HepG2 (cell line): ENCODE measurements around the gene CTIF.

Source experiments
- CAMTA2 ChIP-seq: sonication (generic); formaldehyde crosslinking; IDR thresholded peaks from 2 replicates; pipeline ENCODE4 v1.4.0; 2020; ENCODE audit warnings: mild to moderate bottlenecking, missing genetic modification reagents, borderline replicate concordance
- EP300 ChIP-seq, 3 experiments: sonication (generic) in 1 of 3; formaldehyde crosslinking in 1 of 3; IDR thresholded peaks; 2 replicates each; pipeline versions ENCODE4 v1.5.1 to v1.6.1; 2011 to 2020; ENCODE audit warnings: low read depth in 2 of 3, low read length in 2 of 3, borderline replicate concordance in 1 of 3, improper control_type of control experiment in 1 of 3, mild to moderate bottlenecking in 1 of 3, missing genetic modification reagents in 1 of 3, moderate library complexity in 1 of 3
- ESRRA ChIP-seq: sonication (generic); formaldehyde crosslinking; IDR thresholded peaks from 2 replicates; pipeline ENCODE4 v1.5.1; 2020; ENCODE audit warnings: mild to moderate bottlenecking, low read depth, missing genetic modification reagents
- RFXAP ChIP-seq: sonication (generic); formaldehyde crosslinking; IDR thresholded peaks from 2 replicates; pipeline ENCODE4 v1.4.0; 2020; ENCODE audit warnings: missing genetic modification reagents, borderline replicate concordance
- TF ChIP-seq, protein P1 (sequence below): sonication (generic); formaldehyde crosslinking; IDR thresholded peaks from 2 replicates; pipeline ENCODE4 v1.5.0; 2020; ENCODE audit warnings: mild to moderate bottlenecking, missing genetic modification reagents, moderate library complexity
- TF ChIP-seq, protein P2 (sequence below): IDR thresholded peaks from 2 replicates; pipeline ENCODE4 v1.6.1; 2016
- TF ChIP-seq, protein P3 (sequence below): sonication (generic); formaldehyde crosslinking; IDR thresholded peaks from one replicate; pipeline ENCODE4 v1.5.1; 2020; ENCODE audit warnings: mild to moderate bottlenecking, missing genetic modification reagents; ENCODE audit errors: not compliant biosample characterization

DNA sequence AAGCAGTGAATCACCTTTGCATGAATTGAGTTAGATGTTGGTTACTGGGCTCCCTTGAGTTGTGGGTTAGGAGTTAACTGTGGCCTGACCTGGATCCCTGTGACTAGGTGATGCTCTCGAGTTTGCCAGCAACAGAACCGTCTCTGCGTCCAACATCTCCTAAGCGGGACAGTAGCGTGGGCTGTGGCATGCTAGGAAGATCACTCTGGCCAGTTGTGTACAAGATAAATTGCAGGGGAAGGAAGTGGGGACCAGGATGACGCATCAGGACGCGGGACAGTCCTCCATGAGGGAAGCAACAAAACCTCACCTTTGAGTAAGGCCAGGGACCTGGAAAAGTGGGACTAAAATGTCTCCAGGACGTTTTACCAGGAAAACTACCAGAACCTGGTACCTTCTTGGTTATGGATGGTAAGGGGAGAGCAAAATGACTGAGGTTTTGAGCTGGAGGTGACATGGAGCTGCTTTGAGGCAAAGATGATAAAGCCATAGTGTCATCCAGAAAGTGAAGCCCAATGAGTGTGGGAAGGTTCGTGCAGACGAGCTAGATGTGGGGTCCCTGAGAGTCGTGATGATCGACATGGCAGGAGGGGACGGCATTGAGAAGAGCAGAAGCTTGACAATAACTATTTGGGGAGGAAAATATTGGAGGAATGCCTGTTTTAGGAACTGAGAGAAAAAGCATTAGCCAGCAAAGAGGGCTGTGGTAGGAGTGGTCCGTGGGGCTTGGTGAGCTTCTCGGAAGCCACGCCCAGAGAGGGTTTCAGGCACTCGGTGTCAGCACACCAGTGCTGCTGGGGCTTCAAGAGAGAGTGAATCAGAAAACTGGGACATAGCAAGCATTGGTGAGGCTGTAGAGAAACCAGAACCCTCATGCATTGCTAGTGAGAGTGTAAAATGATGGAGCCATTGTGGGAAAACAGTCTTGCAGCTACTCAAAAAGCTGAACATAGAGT, 316.9 kb downstream of the CTIF start:
- TF ChIP-seq ESRRA (CRISPR knock-in tag) (no peak), CAMTA2 (CRISPR knock-in tag) (no peak), RFXAP (CRISPR knock-in tag) (no peak), EP300 (IDR thresholded peaks at IDR 0.05; ENCODE audit: low read depth in 2 of 2, low read length in 2 of 2) (no peak), EP300 (CRISPR knock-in tag; IDR thresholded peaks at IDR 0.05; ENCODE audit: borderline replicate concordance) (no peak)
- TF ChIP-seq, protein P1, sequence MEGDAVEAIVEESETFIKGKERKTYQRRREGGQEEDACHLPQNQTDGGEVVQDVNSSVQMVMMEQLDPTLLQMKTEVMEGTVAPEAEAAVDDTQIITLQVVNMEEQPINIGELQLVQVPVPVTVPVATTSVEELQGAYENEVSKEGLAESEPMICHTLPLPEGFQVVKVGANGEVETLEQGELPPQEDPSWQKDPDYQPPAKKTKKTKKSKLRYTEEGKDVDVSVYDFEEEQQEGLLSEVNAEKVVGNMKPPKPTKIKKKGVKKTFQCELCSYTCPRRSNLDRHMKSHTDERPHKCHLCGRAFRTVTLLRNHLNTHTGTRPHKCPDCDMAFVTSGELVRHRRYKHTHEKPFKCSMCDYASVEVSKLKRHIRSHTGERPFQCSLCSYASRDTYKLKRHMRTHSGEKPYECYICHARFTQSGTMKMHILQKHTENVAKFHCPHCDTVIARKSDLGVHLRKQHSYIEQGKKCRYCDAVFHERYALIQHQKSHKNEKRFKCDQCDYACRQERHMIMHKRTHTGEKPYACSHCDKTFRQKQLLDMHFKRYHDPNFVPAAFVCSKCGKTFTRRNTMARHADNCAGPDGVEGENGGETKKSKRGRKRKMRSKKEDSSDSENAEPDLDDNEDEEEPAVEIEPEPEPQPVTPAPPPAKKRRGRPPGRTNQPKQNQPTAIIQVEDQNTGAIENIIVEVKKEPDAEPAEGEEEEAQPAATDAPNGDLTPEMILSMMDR: no peak
- TF ChIP-seq, protein P2, sequence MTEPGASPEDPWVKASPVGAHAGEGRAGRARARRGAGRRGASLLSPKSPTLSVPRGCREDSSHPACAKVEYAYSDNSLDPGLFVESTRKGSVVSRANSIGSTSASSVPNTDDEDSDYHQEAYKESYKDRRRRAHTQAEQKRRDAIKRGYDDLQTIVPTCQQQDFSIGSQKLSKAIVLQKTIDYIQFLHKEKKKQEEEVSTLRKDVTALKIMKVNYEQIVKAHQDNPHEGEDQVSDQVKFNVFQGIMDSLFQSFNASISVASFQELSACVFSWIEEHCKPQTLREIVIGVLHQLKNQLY (CRISPR knock-in tag): no peak
- TF ChIP-seq, protein P3, sequence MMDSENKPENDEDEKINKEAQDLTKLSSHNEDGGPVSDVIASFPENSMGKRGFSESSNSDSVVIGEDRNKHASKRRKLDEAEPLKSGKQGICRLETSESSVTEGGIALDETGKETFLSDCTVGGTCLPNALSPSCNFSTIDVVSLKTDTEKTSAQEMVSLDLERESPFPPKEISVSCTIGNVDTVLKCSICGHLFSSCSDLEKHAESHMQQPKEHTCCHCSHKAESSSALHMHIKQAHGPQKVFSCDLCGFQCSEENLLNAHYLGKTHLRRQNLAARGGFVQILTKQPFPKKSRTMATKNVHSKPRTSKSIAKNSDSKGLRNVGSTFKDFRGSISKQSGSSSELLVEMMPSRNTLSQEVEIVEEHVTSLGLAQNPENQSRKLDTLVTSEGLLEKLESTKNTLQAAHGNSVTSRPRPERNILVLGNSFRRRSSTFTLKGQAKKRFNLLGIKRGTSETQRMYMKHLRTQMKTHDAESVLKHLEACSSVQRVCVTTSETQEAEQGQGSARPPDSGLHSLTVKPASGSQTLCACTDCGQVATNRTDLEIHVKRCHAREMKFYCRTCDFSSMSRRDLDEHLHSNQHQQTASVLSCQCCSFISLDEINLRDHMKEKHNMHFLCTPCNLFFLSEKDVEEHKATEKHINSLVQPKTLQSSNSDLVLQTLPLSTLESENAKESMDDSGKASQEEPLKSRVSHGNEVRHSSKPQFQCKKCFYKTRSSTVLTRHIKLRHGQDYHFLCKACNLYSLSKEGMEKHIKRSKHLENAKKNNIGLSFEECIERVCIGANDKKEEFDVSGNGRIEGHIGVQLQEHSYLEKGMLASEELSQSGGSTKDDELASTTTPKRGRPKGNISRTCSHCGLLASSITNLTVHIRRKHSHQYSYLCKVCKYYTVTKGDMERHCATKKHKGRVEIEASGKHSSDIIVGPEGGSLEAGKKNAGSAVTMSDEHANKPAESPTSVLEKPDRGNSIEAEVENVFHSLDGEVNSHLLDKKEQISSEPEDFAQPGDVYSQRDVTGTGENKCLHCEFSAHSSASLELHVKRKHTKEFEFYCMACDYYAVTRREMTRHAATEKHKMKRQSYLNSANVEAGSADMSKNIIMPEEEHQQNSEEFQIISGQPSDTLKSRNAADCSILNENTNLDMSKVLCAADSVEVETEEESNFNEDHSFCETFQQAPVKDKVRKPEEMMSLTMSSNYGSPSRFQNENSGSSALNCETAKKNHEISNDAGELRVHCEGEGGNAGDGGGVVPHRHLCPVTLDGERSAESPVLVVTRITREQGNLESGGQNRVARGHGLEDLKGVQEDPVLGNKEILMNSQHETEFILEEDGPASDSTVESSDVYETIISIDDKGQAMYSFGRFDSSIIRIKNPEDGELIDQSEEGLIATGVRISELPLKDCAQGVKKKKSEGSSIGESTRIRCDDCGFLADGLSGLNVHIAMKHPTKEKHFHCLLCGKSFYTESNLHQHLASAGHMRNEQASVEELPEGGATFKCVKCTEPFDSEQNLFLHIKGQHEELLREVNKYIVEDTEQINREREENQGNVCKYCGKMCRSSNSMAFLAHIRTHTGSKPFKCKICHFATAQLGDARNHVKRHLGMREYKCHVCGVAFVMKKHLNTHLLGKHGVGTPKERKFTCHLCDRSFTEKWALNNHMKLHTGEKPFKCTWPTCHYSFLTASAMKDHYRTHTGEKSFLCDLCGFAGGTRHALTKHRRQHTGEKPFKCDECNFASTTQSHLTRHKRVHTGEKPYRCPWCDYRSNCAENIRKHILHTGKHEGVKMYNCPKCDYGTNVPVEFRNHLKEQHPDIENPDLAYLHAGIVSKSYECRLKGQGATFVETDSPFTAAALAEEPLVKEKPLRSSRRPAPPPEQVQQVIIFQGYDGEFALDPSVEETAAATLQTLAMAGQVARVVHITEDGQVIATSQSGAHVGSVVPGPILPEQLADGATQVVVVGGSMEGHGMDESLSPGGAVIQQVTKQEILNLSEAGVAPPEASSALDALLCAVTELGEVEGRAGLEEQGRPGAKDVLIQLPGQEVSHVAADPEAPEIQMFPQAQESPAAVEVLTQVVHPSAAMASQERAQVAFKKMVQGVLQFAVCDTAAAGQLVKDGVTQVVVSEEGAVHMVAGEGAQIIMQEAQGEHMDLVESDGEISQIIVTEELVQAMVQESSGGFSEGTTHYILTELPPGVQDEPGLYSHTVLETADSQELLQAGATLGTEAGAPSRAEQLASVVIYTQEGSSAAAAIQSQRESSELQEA (CRISPR knock-in tag): no peak
